Gastroesophageal sphincter (tissue), 3 donors: ENCODE data around the gene SRRD.

Source experiments
- CTCF ChIP-seq, 4 experiments: fragments of 200-600 bp in 2 of 4; fragments of 450-650 bp in 2 of 4; sonication (generic) in 1 of 4; IDR thresholded peaks; one replicate each; pipeline ENCODE4 v1.5.1; 2017 to 2019; ENCODE audit warnings: antibody characterized with exemption in 4 of 4, mild to moderate bottlenecking in 2 of 4, moderate library complexity in 2 of 4
- EP300 ChIP-seq: sonication (generic); formaldehyde crosslinking; IDR thresholded peaks from one replicate; pipeline ENCODE4 v1.6.1; 2017; ENCODE audit warnings: antibody characterized with exemption, mild to moderate bottlenecking
- POLR2A ChIP-seq, 2 donors: fragments of 450-650 bp; IDR thresholded peaks; one replicate each; pipeline ENCODE4 v1.6.1; 2017; ENCODE audit warnings: antibody characterized with exemption in 2 of 2, mild to moderate bottlenecking in 2 of 2, moderate library complexity in 1 of 2
- POLR2AphosphoS5 ChIP-seq: sonication (generic); formaldehyde crosslinking; IDR thresholded peaks from one replicate; pipeline ENCODE4 v1.6.1; 2017; ENCODE audit warnings: antibody characterized with exemption

DNA sequence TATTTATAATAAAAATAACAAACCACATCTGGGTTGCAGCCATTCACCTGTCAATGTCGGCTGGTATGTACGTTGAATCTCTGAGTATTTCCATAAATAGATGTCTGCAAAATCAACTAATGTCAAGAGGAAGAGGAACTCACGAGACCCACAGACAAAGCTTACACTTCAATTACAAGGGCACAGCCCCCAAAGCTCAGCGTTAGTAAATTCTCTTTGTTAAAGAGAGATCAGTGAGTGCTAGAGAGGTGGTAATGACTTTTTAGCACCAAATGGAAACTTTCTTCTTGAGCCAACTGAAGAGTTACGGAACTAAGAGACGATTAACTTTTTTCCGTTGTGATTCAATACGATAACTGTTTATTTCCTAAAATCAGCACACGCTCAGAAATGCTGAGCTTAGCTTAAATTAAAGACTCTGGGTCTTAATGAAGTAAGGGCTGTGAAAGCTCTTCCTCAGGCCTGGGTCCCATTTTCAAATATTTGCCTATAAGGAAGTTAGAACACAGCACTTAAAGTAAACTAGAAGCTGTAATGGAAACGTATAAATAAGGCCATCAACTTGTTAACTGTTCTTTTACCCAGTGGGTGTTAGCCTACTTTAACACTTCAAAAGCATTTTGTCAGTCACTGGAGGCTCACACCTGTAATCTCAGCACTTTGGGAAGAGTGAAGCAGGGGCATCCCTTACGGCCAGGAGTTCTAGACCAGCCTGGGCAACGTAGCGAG lies 51.4 kb downstream of the SRRD start:
- no peak for TF ChIP-seq CTCF (IDR thresholded peaks at IDR 0.05)
- no peak for TF ChIP-seq POLR2A (IDR thresholded peaks at IDR 0.05)
- no peak for TF ChIP-seq EP300
- no peak for TF ChIP-seq POLR2AphosphoS5
